Cardiac muscle cell (in vitro differentiated cells and primary cell): ENCODE measurements around the gene NIPAL4. TPM values are rescaled to one million over a fixed set of nuclear protein-coding genes. Genes with fewer than 3 reads are reported as not detected.

Experiments used
- DNase-seq, 2 donors: peaks; one replicate each; pipeline versions ENCODE4 v3.0.0 to v3.0.0-alpha.2; 2010 to 2017; ENCODE audit warnings: low read depth in 1 of 2, low spot score in 1 of 2
- H3K27ac ChIP-seq: fragments of 200-600 bp; sonication (generic); 2 replicates; pipeline ENCODE4 v1.5.1; 2016
- H3K27me3 ChIP-seq: fragments of 200-600 bp; sonication (generic); 2 replicates; pipeline ENCODE4 v1.6.0; 2016; ENCODE audit warnings: control low read depth
- H3K36me3 ChIP-seq: fragments of 200-600 bp; sonication (generic); 2 replicates; pipeline ENCODE4 v1.5.1; 2016; ENCODE audit warnings: control low read depth
- H3K4me1 ChIP-seq: fragments of 200-600 bp; sonication (generic); 2 replicates; pipeline ENCODE4 v1.8.1; 2017; ENCODE audit warnings: low read depth, mild to moderate bottlenecking, mixed run types
- H3K4me3 ChIP-seq: fragments of 200-600 bp; sonication (generic); 2 replicates; pipeline ENCODE4 v1.5.1; 2016; ENCODE audit warnings: mild to moderate bottlenecking
- H3K9me3 ChIP-seq: fragments of 200-600 bp; sonication (generic); 2 replicates; pipeline ENCODE4 v1.5.1; 2017; ENCODE audit warnings: low read depth, mild to moderate bottlenecking, control low read depth
- polyA plus RNA-seq: library from polyadenylated mRNA; unstranded; fragments of >200 nt; fragmentation: Nextera tagmentation; extraction: Ambion mirVana; gene quantifications from 2 replicates; pipeline ENCODE4 v1.2.1, GENCODE V29; 2016
- total RNA-seq: library from RNA; depleted of rRNA; stranded (reverse); fragments of >200 nt; gene quantifications from 2 replicates; pipeline ENCODE4 v1.2.3, GENCODE V29; 2016
- TF ChIP-seq, protein P1 (sequence below): IDR thresholded peaks from 2 replicates; pipeline ENCODE4 v1.5.1; 2012; ENCODE audit warnings: low read depth, mild to moderate bottlenecking, low read length

Gene NIPAL4
- total and polyA plus RNA-seq, 2 experiments from 2014 or later, result 0.36 to 0.37 TPM

DNA sequence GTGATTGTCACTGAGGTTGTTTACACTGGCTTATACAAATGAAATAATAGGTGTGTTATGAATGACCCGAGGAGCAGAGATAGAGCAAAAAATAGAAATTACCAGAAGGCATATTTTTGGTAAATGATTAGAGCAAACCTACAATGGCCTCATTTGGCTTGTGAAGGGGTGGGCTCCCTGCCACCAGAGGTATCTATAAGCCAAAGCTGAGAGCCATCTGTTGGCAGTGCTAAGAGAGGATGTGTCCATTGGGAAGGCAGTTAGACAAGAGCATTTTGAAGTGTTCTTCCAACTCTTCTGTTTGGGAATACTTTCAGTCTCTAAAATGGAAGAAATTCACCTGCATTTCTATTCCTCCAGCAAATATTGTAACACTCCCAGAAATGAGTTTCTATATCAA is 10.6 kb downstream of the NIPAL4 start:
- Histone ChIP-seq H3K36me3 (no peaks in the 10 kb centered on the region), H3K27me3 (no peaks in the 10 kb centered on the region), H3K9me3 (no peaks in the 10 kb centered on the region), H3K4me3 (no peak overlapping the region), H3K4me1 (peaks cover 10% of the 10 kb centered on the region), H3K27ac (peak overlapping the region; percentile 3)
- TF ChIP-seq, protein P1, sequence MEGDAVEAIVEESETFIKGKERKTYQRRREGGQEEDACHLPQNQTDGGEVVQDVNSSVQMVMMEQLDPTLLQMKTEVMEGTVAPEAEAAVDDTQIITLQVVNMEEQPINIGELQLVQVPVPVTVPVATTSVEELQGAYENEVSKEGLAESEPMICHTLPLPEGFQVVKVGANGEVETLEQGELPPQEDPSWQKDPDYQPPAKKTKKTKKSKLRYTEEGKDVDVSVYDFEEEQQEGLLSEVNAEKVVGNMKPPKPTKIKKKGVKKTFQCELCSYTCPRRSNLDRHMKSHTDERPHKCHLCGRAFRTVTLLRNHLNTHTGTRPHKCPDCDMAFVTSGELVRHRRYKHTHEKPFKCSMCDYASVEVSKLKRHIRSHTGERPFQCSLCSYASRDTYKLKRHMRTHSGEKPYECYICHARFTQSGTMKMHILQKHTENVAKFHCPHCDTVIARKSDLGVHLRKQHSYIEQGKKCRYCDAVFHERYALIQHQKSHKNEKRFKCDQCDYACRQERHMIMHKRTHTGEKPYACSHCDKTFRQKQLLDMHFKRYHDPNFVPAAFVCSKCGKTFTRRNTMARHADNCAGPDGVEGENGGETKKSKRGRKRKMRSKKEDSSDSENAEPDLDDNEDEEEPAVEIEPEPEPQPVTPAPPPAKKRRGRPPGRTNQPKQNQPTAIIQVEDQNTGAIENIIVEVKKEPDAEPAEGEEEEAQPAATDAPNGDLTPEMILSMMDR, result no peak
- no peak for DNase-seq

DNA sequence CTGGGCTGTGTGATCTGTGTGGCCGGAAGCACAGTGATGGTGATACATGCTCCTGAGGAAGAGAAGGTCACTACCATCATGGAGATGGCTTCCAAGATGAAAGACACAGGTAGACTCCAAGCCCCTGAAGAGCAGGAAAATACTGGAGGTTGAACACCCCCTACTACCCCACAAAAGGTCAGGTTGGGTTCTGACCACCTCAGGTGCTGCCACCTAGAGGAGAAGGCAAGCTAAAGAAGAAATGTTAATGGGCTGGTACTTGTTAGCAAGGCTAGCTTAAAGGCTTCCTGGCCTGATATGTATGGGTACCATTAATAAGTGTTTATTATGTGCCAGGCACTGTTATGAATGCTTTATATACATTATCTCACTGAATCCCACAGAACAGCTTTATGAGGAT is 11.7 kb downstream of the NIPAL4 start:
- Histone ChIP-seq H3K27ac (no peak overlapping the region), H3K36me3 (no peaks in the 10 kb centered on the region), H3K9me3 (no peaks in the 10 kb centered on the region), H3K27me3 (no peaks in the 10 kb centered on the region), H3K4me1 (peaks cover 10% of the 10 kb centered on the region), H3K4me3 (no peak overlapping the region)
- peak; percentile 24 to 52 for DNase-seq
- TF ChIP-seq, protein P1, result peak; percentile 76

DNA sequence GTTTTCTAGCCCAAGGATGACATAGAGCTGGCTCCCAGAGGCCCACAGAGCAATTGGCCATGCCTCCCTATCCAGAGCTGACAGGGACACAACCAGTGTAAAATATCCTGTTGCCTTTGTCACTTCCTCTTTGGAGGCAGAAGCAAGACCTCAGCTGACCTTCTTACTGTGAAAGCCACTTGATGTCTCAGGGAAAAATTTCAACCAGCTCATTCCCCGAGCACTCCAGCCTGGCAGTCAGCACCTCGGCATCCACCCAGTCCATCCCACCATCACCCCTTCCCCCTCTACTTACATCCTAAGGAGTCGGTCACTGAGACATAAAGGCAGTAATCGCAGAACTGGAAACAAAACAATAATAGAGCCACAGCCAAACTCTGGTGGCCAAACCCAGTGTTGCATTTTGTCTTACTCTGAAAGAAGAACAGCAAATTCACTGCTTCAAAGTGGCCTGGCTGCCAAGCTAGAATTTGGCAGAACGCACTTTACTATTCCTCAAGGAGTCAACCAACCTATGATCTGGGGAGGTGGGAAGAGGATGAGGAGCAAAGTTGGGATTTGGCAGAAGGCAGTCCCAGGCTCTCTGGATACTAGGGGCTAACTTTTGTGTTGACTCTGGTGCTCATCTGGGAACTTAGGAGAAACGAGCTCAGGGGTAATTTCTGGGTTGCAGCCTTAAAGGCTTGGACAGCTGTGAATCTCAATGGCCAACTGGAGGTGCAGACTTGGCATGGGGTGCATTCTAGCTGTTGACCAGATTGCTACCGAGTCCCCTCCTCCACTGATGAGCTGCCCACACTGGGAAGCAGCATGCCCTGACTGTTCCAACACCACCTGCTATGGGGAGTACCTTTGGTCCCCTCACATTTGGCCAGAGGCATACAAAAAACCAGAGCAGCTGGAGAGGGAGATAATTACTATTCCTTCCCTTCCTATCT is 13.6 kb downstream of the NIPAL4 start:
- H3K4me3 ChIP-seq, result no peak overlapping the region
- no peaks in the 10 kb centered on the region for H3K36me3 ChIP-seq
- peak in 1 of 2 donors; percentile 37 for DNase-seq
- H3K9me3 ChIP-seq, result no peaks in the 10 kb centered on the region
- peaks cover 10% of the 10 kb centered on the region for H3K4me1 ChIP-seq
- no peak overlapping the region for H3K27ac ChIP-seq
- no peaks in the 10 kb centered on the region for H3K27me3 ChIP-seq
- TF ChIP-seq, protein P1, result no peak

DNA sequence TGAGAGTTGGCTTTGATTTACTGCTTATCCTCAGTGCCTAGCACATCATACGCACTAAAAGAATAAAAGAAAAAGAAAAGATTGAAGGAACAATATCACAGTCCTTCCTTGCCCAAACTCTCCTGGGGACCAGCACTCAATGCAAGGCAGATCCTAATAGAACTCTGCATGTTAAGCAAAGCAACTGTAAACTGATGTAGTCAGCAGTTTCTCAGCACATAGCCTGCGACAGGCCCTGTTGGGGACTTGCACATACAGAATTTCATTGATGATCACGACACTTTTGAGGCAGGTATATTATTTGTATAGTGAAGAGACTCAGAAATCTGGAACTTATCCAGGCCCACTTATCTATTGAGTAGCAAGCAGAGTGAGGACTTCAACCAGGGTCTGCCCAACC is 15.4 kb downstream of the NIPAL4 start:
- Histone ChIP-seq H3K27me3 (no peaks in the 10 kb centered on the region), H3K9me3 (no peaks in the 10 kb centered on the region), H3K4me1 (peaks cover 4% of the 10 kb centered on the region), H3K36me3 (no peaks in the 10 kb centered on the region), H3K27ac (no peak overlapping the region), H3K4me3 (no peak overlapping the region)
- DNase-seq, result no peak
- TF ChIP-seq, protein P1, result no peak

DNA sequence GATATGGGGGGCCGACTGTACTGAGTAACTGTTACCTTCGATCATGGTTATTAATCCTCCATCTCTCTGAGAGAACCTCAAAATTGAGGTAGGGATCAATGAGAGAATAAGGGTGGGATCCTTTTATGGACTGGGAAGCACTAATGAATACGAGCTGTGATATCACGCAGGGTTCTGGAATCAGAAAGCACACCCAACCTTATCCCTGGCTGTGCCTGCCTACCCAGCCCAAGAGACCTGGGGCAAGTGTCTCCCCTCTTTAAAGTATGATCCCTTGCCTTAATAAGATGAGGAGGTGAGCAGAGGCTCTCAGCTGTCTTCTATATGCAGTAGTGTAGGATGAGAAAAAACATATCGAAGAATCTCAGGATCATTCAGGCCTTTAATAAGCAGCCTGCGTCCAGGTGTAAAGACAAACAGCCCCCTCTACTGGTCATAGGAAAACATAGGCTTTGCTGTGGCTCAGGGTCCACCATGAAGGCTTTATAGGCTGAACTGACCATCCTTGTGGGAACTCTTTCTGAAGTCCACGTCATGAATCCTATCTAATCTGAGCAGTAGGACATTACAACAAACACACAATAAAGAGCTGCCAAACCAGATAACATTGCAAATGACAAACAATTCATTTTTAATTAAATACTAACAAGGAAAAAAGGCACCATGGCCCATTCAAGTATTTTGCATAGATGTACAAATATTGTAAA is 16.8 kb downstream of the NIPAL4 start:
- Histone ChIP-seq H3K4me1 (no peaks in the 10 kb centered on the region), H3K27me3 (no peaks in the 10 kb centered on the region), H3K9me3 (no peaks in the 10 kb centered on the region), H3K4me3 (no peak overlapping the region), H3K36me3 (no peaks in the 10 kb centered on the region), H3K27ac (no peak overlapping the region)
- TF ChIP-seq, protein P1, result peak; percentile 80
- peak; percentile 82 to 90 for DNase-seq
